ENCODE measurements around the gene CDC25B. TPM values are rescaled to one million over a fixed set of nuclear protein-coding genes. Genes with fewer than 3 reads are reported as not detected.
A peak's percentile ranks its signal among the peaks of the same experiment; 100 is the strongest.

CDC25B gene
- total RNA-seq, 1 donor from 2014 or later, result 46.5 TPM

GRCh38 chr20:3846378-3846739, 50.2 kb downstream of the CDC25B start:
- Mint-ChIP-seq H3K27ac (ENCODE audit: unreplicated experiment) (peak overlapping the region; percentile 84), H3K4me1 (peaks cover 26% of the 10 kb centered on the region), H3K9me3 (no peaks in the 10 kb centered on the region), H3K27me3 (ENCODE audit: low read depth) (no peaks in the 10 kb centered on the region), H3K36me3 (ENCODE audit: low read depth) (no peaks in the 10 kb centered on the region), H3K4me3 (peak overlapping the region; percentile 91)
- no peak for TF ChIP-seq CTCF (conservative IDR thresholded peaks at IDR 0.05)
- DNase-seq (ENCODE audit: low read depth, low spot score), result peak; percentile 32

- Mint-ChIP-seq H3K27ac (ENCODE audit: unreplicated experiment) (peak within 1 kb of the TSS; percentile 92), H3K4me1 (peaks cover 26% of the 10 kb centered on the region)
Measured at GRCh38 chr20:3846740-3847428, 50.8 kb downstream of the CDC25B start, which contains the start of gene MAVS. Gene MAVS, plus strand, starts transcription at chr20:3846834. Its CDS starts 7,791 bp downstream, at chr20:3854625.

DNA sequence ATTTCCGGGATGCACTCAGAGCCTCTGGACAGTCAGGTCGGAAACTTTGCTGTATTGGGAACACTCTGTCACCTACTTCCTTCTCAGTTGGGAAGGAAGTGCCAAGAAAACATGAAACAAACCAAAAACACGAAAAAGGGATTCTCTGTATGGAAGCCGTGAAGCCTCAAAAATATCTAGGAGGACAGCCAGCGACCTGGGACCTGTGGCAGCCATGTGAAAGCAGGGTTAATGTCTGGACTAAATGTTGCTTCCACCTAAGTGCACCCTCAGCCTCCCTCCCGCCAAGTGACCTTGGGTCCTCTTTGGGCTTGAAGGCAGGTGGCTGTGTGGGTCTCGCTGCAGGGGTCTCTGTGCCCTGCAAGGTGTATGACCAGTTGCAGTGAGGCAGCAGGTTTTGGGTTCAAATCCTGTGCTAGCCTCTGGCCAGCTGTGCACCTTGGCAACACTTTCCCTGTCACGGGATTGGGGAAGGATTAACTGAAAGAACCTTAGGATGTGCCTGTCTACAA, 51.4 kb downstream of the CDC25B start:
- Mint-ChIP-seq H3K27me3 (ENCODE audit: low read depth) (no peaks in the 10 kb centered on the region), H3K27ac (ENCODE audit: unreplicated experiment) (peak overlapping the region; percentile 92), H3K4me1 (peaks cover 26% of the 10 kb centered on the region), H3K36me3 (ENCODE audit: low read depth) (no peaks in the 10 kb centered on the region), H3K9me3 (no peaks in the 10 kb centered on the region), H3K4me3 (peak overlapping the region; percentile 91)
- DNase-seq (ENCODE audit: low read depth, low spot score), result no peak
- TF ChIP-seq CTCF (conservative IDR thresholded peaks at IDR 0.05), result no peak

More at GRCh38 chr20:3846740-3847428, 50.8 kb downstream of the CDC25B start, which contains the start of gene MAVS:
- Mint-ChIP-seq H3K4me3 (peak within 1 kb of the TSS; percentile 91), H3K36me3 (ENCODE audit: low read depth) (no peaks in the 10 kb centered on the region), H3K27me3 (ENCODE audit: low read depth) (no peaks in the 10 kb centered on the region), H3K9me3 (no peaks in the 10 kb centered on the region)
- DNase-seq (ENCODE audit: low read depth, low spot score), result peak; percentile 78
- no peak for TF ChIP-seq CTCF (conservative IDR thresholded peaks at IDR 0.05)

GRCh38 chr20:3848565-3848964, 52.5 kb downstream of the CDC25B start:
- TF ChIP-seq CTCF (conservative IDR thresholded peaks at IDR 0.05), result no peak
- H3K27ac Mint-ChIP-seq (ENCODE audit: unreplicated experiment), result peak overlapping the region; percentile 86
- no peak for DNase-seq (ENCODE audit: low read depth, low spot score)
- H3K27me3 Mint-ChIP-seq (ENCODE audit: low read depth), result no peaks in the 10 kb centered on the region
- no peaks in the 10 kb centered on the region for H3K36me3 Mint-ChIP-seq (ENCODE audit: low read depth)
- no peaks in the 10 kb centered on the region for H3K9me3 Mint-ChIP-seq
- H3K4me3 Mint-ChIP-seq, result peak overlapping the region; percentile 91
- H3K4me1 Mint-ChIP-seq, result peaks cover 25% of the 10 kb centered on the region

- Mint-ChIP-seq H3K27ac (ENCODE audit: unreplicated experiment) (no peak overlapping the region), H3K4me1 (peaks cover 11% of the 10 kb centered on the region), H3K27me3 (ENCODE audit: low read depth) (no peaks in the 10 kb centered on the region), H3K4me3 (peak overlapping the region; percentile 31), H3K9me3 (no peaks in the 10 kb centered on the region), H3K36me3 (ENCODE audit: low read depth) (peaks cover 7% of the 10 kb centered on the region)
- DNase-seq (ENCODE audit: low read depth, low spot score), result no peak
- TF ChIP-seq CTCF (conservative IDR thresholded peaks at IDR 0.05), result no peak
Measured at GRCh38 chr20:3854462-3854871, 58.4 kb downstream of the CDC25B start.

Other genes starting within 250 kb of the CDC25B start
- not detected in 2 replicates for gene GFRA4, start 132.9 kb upstream of the CDC25B start, total RNA-seq
- gene ADAM33, start 114.3 kb upstream of the CDC25B start, total RNA-seq, result 3.0 and 3.2 TPM in 2 replicates
- not detected in 2 replicates for gene SIGLEC1, start 83.7 kb upstream of the CDC25B start, total RNA-seq
- gene HSPA12B, start 63.6 kb upstream of the CDC25B start, total RNA-seq, result 1.1 and 1.3 TPM in 2 replicates
- gene ADISSP, start 28.6 kb upstream of the CDC25B start, total RNA-seq, result 86.0 and 93.0 TPM in 2 replicates
- 0.54 and 0.55 TPM in 2 replicates for gene SPEF1, start 14.9 kb upstream of the CDC25B start, total RNA-seq
- 82.1 and 83.6 TPM in 2 replicates for gene CENPB, start 9.6 kb upstream of the CDC25B start, total RNA-seq
- 9.3 and 12.8 TPM in 2 replicates for gene AP5S1, start 24.2 kb downstream of the CDC25B start, total RNA-seq
- gene MAVS, start 50.5 kb downstream of the CDC25B start, total RNA-seq, result 37.2 and 38.3 TPM in 2 replicates
- gene PANK2, start 93.1 kb downstream of the CDC25B start, total RNA-seq, result 65.4 and 66.9 TPM in 2 replicates
- 34.9 and 35.1 TPM in 2 replicates for gene RNF24, start 219.2 kb downstream of the CDC25B start, total RNA-seq